Renal cortical epithelial cell (primary cell): ENCODE data around the gene MTFR1L. TPM values are rescaled to one million over a fixed set of nuclear protein-coding genes. Genes with fewer than 3 reads are reported as not detected.
A peak's percentile ranks its signal among the peaks of the same experiment; 100 is the strongest.

Experiments
- DNase-seq: peaks from one replicate; pipeline ENCODE4 v3.0.0-alpha.2; 2011; ENCODE audit warnings: low read depth
- total RNA-seq: library from RNA; depleted of rRNA; stranded (reverse); fragments of >200 nt; gene quantifications from 2 replicates; pipeline ENCODE4 v1.2.3, GENCODE V29; 2014

Gene MTFR1L
- total RNA-seq, 1 donor from 2014 or later: 40.1 TPM

DNA sequence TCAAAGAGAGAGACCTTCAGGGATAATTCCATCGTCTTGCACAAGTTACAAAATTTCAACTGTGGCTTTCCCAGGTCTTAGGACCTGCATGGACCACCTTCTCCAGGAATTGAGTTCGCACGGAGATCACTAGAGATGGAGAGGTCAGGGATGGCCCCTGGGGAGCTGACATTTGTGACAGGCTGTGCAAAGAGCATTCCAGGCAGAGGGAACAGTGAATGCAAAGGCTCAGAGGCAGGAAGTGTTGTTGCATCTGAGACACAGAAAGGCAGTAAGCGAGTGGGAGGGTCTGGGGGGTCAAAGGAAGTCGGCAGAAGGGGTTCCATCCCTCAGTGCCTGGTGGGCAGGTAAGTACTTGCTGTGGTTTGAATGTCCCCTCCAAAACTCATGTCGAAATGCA lies 29.3 kb upstream of the MTFR1L start:
- DNase-seq: no peak

GRCh38 chr1:25792115-25792514 lies 27.6 kb upstream of the MTFR1L start:
- no peak for DNase-seq

GRCh38 chr1:25793585-25794170 lies 26.1 kb upstream of the MTFR1L start:
- no peak for DNase-seq

DNA sequence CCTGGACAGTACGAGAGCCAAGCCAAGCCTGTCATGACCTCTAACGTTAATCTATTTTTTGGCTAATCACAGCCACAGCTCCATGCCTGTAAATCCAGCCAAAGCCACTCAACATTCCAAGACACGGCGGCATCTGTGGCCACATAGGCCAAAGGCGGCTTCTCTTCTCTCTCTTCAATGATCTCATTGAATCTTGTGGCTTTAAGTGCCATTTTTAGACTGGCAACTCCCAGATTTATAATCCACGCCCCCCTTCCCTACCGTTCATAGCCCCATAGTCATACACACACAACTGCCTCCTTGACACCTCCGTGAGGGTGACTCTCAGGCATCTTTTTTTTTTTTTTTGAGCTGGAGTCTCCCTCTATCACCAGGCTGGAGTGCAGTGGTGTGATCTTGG lies 25.4 kb upstream of the MTFR1L start:
- no peak for DNase-seq

DNA sequence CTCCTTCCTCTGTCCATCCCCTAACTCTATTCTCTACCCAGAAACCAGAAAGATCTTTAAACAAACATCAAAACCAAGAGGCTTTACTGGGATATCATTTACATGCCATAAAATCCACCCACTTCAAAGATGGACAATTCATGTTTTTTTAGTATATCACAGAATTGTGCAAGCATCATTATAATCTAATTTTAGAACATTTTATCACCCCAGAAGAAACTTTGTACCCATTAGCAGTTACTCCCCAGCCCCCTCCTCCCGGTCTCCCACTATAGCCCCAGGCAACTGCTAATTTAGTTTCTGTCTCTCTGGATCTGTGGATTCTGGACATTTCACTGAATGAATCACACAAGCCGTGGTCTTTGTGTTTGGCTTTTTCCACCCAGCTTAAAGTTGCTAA lies 24.5 kb upstream of the MTFR1L start:
- no peak for DNase-seq

DNA sequence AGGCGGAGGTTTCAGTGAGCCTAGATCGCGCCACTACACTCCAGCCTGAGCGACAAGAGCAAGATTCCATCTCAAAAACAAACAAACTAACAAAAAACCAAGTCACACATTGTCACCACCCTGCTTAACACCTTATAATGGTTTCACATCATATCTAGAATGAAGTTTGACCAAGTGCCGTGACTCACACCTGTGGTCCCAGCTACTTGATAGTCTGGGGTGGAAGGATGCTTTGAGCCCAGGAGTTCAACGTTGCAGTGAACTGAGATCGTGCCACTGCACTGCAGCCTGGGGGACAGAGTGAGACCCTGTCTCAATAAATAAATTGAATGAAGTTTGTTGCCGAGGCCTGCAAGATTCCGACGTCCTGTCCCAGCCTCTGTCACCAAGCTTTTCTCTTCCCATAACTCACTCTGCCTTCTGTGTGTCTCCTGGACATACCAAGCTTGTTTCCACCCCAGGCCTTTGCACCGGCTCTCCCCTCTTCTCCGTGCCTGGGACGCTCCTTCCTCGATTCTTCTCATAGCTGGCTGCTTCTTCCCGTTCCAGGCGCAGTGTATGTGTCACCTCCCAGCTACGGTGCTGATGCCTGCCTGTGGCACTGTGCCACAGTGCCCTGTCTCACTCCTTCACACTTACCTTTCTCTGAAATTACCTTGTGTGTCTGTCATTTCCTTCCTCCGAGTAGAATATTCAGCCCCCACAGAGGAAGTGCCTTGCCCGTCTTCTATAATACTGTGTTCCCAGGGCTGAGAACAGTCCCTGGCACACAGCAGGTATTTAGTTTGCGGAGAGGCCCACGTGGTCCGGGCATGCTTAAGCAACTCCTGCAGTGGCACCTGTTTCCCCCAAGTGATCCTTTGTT lies 23.6 kb upstream of the MTFR1L start:
- no peak for DNase-seq

DNA sequence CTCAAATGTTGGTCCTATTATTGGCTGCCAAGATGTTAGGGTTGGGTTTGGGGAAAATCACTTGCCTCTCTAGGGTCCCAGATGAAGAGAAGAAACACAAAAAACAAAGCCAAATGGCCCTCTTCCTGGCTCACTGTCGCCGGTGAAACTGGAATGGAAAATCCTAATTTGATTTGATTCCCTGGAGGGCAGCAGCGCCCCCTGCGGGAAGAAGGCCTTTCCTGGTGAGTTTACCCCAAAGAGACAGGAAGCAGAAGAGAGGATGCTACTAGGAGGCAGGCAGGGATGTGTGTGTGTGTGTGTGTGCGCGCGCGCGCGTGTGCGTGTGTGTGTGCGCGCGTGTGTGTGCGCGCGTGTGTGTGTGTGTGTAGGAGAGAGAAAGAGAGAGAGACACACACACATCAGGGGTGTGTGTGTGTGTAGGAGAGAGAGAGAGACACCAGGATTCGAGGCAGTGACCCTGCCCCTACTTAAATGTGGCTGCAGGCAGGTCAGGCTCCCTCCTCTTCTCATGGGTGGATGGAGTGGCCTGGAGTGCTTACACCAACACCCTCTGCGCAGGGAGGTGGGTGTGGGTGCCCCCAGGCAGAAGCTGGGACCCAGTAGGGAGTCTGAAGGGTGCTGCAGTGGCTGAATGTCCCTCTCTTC lies 22.8 kb upstream of the MTFR1L start:
- DNase-seq: peak; percentile 56

GRCh38 chr1:25797939-25798338 lies 21.8 kb upstream of the MTFR1L start:
- DNase-seq: no peak

DNA sequence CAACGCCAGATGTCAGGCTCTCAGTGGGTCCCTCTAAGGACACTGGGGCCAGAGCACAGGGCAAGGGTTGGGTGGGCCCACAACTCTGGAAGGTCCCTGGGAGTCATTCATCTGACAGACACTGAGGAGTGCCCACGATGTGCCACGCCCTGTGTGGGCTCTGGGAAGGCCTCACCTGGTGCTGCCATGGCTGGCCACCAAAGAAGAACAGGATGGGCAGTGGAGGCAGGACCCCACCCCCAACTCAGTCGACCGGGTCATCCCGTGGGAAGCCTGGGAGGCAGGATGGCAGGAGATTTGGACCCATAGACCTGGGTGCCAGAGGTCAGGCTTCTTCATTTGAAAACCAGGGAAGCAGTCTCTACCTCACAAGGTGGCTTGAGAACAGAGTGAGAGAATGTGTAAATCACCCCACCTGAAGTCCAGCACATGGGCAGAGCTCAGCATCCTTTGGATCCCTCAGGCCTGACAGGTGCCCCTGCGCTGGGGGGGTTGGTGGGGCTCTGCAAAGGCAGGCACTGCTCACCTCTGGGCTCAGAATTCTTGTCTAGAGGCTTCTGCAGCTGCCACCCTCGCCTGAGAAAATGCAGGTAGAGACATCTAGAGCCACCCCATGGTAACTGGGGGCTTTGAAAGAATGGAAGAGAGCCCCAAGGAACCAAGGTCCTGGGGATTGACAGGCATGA lies 20.9 kb upstream of the MTFR1L start:
- DNase-seq: no peak

DNA sequence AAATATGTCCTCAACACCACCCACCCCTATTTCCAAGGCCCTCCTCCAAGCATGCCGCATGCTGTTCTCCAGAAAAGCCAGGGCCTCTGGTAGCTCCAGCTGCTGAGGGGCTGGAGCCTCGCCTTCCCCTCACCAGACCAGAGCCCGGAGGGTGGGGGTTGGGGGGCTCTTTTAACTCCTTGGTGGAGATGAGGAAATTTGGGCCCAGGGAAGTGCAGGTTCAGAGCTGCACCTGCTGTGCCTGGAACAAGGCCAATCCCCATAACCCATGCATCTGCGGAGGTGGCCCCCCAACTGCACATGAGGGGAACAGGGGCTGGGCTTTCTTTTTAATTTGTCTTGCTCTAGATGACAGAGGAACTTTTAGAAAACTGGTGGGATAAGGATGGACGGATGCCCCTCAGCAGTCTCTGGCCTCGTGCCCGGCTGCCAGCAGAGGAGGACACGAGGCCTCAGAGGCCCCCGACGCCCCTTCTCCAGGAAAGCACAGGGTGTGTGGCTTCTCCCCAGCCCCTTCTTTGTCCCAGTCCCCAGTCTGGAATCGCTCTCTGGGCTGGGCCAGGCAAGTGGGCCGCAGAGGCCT lies 20.3 kb upstream of the MTFR1L start:
- DNase-seq: no peak

- DNase-seq: no peak
Measured at GRCh38 chr1:25799935-25800702, 19.6 kb upstream of the MTFR1L start, which contains the start of gene SELENON. TSS of gene SELENON (plus strand) at chr1:25800193. CDS start at chr1:25800231, 38 bp downstream.

GRCh38 chr1:25800703-25801377 lies 18.9 kb upstream of the MTFR1L start:
- DNase-seq: no peak

DNA sequence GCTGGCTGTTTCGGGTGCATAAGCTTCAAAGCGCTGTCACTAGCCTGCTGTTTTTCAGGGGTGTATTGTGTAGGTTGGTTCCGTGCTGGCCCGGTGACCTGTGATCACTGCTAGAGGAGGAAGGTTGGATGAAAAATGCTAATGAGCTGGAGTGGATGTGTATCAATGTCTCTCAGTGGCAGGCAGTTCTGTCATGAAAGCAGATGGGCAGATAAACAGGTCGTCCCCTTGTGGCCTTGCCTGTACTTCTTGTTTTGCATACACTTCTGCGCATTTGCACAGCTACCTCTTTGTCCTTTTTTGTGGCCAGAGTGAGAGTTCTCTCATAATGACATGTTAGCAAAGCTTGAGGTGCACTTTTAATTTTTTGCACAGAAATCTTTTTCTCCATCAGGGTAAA lies 16.8 kb upstream of the MTFR1L start:
- no peak for DNase-seq

DNA sequence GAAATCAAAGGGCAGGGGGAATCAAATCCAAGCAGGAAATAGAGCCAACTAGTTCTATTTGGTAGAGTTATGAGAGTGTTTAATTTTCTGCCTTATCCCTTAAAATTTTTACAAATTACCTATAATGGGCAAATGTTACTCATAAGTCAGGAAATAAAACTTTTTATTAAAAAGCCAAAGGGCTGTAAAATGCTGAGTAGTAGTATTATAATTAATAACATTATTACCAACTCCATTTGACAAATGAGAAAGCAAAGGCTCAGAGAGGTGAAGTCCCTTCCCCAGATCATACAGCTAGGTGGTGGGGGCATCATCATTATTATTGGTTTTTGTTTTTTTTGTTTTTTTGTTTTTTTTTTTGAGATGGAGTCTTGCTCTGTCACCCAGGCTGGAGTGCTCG lies 16.4 kb upstream of the MTFR1L start:
- DNase-seq: no peak

DNA sequence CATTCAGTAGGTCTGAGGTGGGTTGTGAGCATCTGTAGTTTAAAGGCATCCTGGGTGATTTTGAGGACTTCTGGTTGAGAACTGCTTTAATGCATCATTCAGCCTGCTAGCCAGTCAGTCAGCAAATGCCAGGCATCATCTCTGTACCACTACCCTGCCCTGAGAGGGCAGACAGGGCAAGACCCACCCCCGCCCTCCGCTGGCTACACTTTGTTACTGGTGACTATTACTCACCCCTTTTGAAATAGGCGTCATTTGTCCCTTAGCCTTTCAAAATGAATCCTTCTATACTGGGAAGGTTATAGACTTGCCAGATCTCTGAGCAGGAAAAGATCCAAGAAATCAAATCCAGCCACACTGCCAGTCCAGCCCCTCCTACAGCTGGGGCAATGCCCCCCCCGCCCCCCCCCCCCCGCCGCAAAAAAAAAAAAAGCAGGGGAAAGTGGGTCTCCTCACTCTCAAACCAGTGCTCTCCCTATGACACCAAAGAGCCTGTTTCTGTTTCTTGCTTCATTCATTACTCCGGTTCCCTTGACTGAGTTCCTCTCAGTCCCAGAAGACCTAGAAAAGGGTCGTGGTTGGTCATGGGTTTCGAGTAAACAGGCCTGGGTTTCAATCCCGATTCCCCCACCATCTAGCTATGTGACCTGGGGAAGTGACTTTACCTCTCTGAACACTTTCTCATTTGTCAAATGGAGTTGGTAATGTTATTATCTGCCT lies 15.3 kb upstream of the MTFR1L start:
- DNase-seq: peak; percentile 49

- DNase-seq: no peak
Measured at GRCh38 chr1:25804964-25805862, 14.5 kb upstream of the MTFR1L start.

DNA sequence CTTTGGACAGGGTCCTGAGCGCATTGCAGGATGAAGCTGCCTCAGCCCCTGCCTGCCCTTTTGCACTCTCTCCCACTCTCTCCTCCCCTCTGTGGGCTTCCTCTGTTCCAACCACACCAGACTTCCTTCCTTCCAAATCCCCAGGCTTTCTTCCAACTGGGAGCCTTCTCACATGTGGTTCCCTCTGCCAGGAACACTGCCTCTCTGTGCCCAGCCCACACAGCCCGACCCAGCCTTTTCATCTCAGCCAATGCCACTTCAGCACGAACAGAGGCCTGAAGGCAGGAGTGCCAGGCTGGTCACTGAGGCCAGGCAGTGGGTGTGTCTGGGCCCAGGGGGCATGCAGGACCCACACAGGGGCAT lies 13.9 kb upstream of the MTFR1L start:
- DNase-seq: no peak

DNA sequence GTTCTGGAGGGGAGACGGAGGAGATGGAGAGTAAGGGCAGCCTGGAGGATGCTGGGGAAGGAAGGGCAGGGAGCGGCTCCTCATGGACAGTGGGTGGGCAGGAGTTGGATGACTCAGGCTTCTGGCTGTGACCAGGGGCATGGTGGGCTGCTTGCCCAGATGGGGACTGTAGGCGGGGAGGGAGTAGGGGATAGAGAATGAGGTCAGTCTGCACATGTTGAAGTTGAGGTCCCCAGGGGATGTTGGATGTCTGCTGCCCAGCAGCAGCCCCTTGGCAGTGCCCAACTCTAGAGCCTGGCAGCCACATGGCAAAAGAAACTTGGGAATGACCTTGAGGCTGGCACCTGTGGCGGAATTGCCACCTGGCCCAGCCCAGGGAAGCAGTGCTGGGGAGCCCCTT lies 13.3 kb upstream of the MTFR1L start:
- no peak for DNase-seq
